GM06990 (cell line): ENCODE data around the gene SNAI3.

Experiments used
- DNase-seq: peaks from one replicate; pipeline ENCODE4 v3.0.0-alpha.2; 2011; ENCODE audit not compliant: insufficient read length; ENCODE audit errors: extremely low read depth
- H3K27me3 ChIP-seq: replicated peaks from 2 replicates; pipeline ENCODE4 v1.6.0; 2011; ENCODE audit warnings: low read length; ENCODE audit not compliant: control insufficient read depth, insufficient read depth
- H3K36me3 ChIP-seq: 2 replicates; pipeline ENCODE4 v1.5.1; 2011; ENCODE audit warnings: low read length; ENCODE audit not compliant: control insufficient read depth, insufficient read depth
- H3K4me3 ChIP-seq: replicated peaks from 2 replicates; pipeline ENCODE4 v1.5.1; 2011; ENCODE audit warnings: low read depth, mild to moderate bottlenecking, control low read depth, low read length
- CTCF ChIP-seq: IDR thresholded peaks from 2 replicates; pipeline ENCODE4 v1.5.1; 2011; ENCODE audit warnings: low read length, control low read depth, mild to moderate bottlenecking, inconsistent platforms; ENCODE audit not compliant: insufficient read depth, poor library complexity, severe bottlenecking

Gene SNAI3

GRCh38 chr16:88639231-88640038 lies 46.9 kb downstream of the SNAI3 start:
- peak; percentile 46 for DNase-seq
- H3K27me3 ChIP-seq = peaks cover 9% of the 10 kb centered on the region

GRCh38 chr16:88638323-88639230 lies 47.7 kb downstream of the SNAI3 start, which contains the start of gene IL17C:
Gene IL17C, plus strand, starts transcription at chr16:88638572. Its CDS starts 70 bp downstream, at chr16:88638642.
- no peak for TF ChIP-seq CTCF
- no peak within 1 kb of the TSS for H3K4me3 ChIP-seq
- peaks cover 9% of the 10 kb centered on the region for H3K27me3 ChIP-seq
- H3K36me3 ChIP-seq = peaks cover 8% of the 10 kb centered on the region
- DNase-seq = no peak

More at GRCh38 chr16:88639231-88640038, 46.9 kb downstream of the SNAI3 start:
- H3K36me3 ChIP-seq = peaks cover 10% of the 10 kb centered on the region
- no peak overlapping the region for H3K4me3 ChIP-seq
- TF ChIP-seq CTCF = no peak

- H3K36me3 ChIP-seq = peaks cover 1% of the 10 kb centered on the region
- H3K27me3 ChIP-seq = peaks cover 9% of the 10 kb centered on the region
- TF ChIP-seq CTCF = no peak
- no peak for DNase-seq
- H3K4me3 ChIP-seq = no peak overlapping the region
Observed at GRCh38 chr16:88636488-88637265, 49.6 kb downstream of the SNAI3 start.

GRCh38 chr16:88635671-88636319 lies 50.5 kb downstream of the SNAI3 start:
- peaks cover 9% of the 10 kb centered on the region for H3K27me3 ChIP-seq
- DNase-seq = no peak
- no peak overlapping the region for H3K4me3 ChIP-seq
- no peak for TF ChIP-seq CTCF
- peaks cover 5% of the 10 kb centered on the region for H3K36me3 ChIP-seq
